NOMO-1 treated with DMSO at 0.1 percent for 48 hours (cell line): ENCODE results near the gene ATG14.

Experiments
- DNase-seq: peaks from one replicate; lab custom pipeline; 2025; ENCODE audit not compliant: unreplicated experiment; lab: John Stamatoyannopoulos, UW

Gene ATG14

DNA sequence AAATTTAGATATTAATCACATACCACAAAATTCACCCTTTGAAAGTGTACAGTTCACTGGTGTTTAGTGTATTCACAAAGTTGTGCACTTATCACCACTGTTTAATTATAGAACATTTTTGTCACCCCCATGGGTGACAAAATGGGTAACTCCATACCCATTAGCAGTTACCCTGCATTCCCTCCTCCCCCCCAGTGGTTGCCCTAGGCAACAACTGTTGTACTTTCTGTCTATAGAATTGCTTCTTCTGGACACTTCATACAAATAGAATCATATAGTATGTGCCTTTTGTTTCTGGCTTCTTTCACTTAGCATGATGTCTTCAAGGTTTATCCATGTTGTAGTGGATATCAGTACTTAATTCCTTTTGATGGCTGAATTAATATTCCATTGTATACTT, 87.7 kb downstream of the ATG14 start:
- DNase-seq = no peak

DNA sequence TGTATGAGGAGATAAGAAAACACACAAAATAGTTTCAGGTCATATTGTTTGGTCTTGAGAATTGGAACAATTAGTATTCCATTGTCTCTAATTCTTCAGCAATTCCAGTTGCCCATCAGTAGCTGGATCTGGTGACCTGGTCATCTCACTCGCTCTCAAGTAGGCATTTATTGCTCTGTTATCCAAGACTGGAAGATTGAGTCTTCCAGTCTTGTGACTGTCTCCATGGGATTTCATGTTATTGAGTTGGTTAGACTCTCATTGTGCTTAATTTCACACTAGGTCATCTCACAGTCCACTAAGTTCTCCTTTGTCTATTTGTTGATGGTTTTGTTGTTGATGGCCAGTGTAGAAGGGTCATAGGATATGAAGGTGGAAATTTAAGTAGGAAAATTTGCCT, 92.9 kb downstream of the ATG14 start:
- no peak for DNase-seq

DNA sequence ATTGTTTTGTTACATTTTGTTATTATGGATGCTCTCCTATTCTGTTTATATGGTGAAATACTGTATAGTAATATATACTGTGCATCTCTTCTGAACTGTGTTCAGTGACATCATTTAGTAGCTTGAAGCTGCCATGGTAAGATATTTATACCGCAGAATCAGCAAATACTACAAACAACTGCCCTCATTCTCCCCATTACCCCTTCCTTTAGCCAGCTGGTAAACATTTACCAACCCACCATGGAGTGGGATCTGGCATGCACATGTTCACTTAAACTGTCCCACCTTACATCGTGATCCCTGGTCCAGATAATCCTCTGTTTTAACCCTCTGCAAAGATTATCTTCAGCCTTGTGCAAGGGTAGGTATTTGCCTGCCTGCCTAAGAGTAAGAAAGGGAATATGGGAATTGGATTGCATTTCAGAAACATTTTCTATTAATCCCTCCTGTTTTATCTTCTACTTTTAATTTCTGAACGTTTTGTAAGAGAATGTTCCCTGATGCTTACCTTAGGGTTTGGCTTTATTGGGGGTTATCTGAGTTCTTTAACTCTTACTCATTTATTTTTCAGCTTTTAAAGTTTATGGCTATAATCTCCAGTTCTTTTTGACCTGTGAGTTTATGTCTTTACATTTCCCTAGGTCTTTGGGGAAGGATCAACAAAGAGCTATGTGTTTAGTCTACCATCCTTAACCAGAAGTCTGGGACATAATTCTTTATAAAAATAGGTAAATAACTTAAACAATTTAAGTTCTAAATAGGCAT, 93.9 kb downstream of the ATG14 start:
- DNase-seq = no peak

DNA sequence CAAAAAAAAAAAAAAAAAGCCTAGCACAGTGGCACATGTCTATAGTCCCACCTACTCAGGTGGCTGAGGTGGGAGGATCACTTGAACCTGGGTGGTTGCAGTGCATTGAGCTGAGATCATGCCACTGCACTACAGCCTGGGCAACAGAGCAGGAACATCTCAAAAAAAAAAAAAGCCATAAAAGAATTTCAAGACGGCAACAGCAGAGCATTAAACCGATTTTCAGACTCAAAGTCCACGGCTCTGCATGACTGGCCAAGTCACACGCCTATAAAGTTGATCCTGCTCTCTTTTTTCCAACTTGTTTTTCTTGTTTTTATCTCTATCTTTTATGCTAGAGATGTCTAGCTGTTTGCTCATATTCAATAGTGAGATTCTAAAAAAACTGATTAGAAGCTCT, 95.1 kb downstream of the ATG14 start:
- no peak for DNase-seq
